Activated CD4-positive, alpha-beta T cell treated with anti-CD3 and anti-CD28 coated beads, Interleukin-2, amount 50 U/mL, for 48 hours (primary cell): Measurements from ENCODE around the gene CACNA1D.

Experiments used
- DNase-seq, 2 experiments: peaks; one replicate each; pipeline ENCODE4 v3.0.0-alpha.2; 2020

The CACNA1D gene

GRCh38 chr3:53719796-53720195 lies 225.4 kb downstream of the CACNA1D start:
- DNase-seq: no peak

GRCh38 chr3:53721187-53722119 lies 227.0 kb downstream of the CACNA1D start:
- DNase-seq: no peak

GRCh38 chr3:53724566-53724965 lies 230.2 kb downstream of the CACNA1D start:
- DNase-seq: no peak

GRCh38 chr3:53725387-53725995 lies 231.1 kb downstream of the CACNA1D start:
- DNase-seq: no peak

GRCh38 chr3:53726643-53727042 lies 232.2 kb downstream of the CACNA1D start:
- no peak for DNase-seq

- DNase-seq: no peak
These were observed 234.2 kb downstream of the CACNA1D start for GRCh38 chr3:53728606-53729005.

- no peak for DNase-seq
These were observed 234.7 kb downstream of the CACNA1D start for GRCh38 chr3:53729159-53729558.

GRCh38 chr3:53729618-53730017 lies 235.2 kb downstream of the CACNA1D start:
- no peak for DNase-seq

- no peak for DNase-seq
These were observed 236.2 kb downstream of the CACNA1D start for GRCh38 chr3:53730576-53730975.

GRCh38 chr3:53731934-53732624 lies 237.7 kb downstream of the CACNA1D start:
- DNase-seq: no peak

- no peak for DNase-seq
These were observed 239.0 kb downstream of the CACNA1D start for GRCh38 chr3:53733446-53733845.

GRCh38 chr3:53739966-53740365 lies 245.6 kb downstream of the CACNA1D start:
- no peak for DNase-seq

GRCh38 chr3:53740956-53741355 lies 246.5 kb downstream of the CACNA1D start:
- no peak for DNase-seq

- DNase-seq: no peak
These were observed 249.9 kb downstream of the CACNA1D start for GRCh38 chr3:53744351-53744750.

GRCh38 chr3:53747559-53747958 lies 253.1 kb downstream of the CACNA1D start:
- no peak for DNase-seq

GRCh38 chr3:53748512-53749271 lies 254.3 kb downstream of the CACNA1D start:
- DNase-seq: no peak

- no peak for DNase-seq
These were observed 255.0 kb downstream of the CACNA1D start for GRCh38 chr3:53749448-53749847.

- DNase-seq: peak; percentile 7 to 11
These were observed 256.1 kb downstream of the CACNA1D start for GRCh38 chr3:53750253-53751210.

GRCh38 chr3:53753518-53754183 lies 259.2 kb downstream of the CACNA1D start:
- DNase-seq: no peak

- DNase-seq: no peak
These were observed 259.9 kb downstream of the CACNA1D start for GRCh38 chr3:53754325-53754724.

GRCh38 chr3:53758846-53759245 lies 264.4 kb downstream of the CACNA1D start:
- DNase-seq: no peak
